Lower leg skin (tissue), 4 donors: ENCODE data around the gene SCEL. TPM values are rescaled to one million over a fixed set of nuclear protein-coding genes. Genes with fewer than 3 reads are reported as not detected.
"Not testable (repeated sequence)": the region's sequence is repeated elsewhere in the genome, so short reads cannot be mapped to it uniquely, and the experiment has no call there.

Experiments
- DNase-seq, 2 donors: peaks; one replicate each; pipeline ENCODE4 v3.0.0-alpha.2; 2019; ENCODE audit warnings: low spot score in 2 of 2
- H3K4me3 ChIP-seq: fragments of 200-600 bp; sonication (generic); 2 replicates; pipeline ENCODE4 v1.5.1; 2017; ENCODE audit warnings: mild to moderate bottlenecking, low read depth; ENCODE audit not compliant: poor library complexity, severe bottlenecking
- CTCF ChIP-seq, 3 donors: fragments of 450-650 bp; IDR thresholded peaks; one replicate each; pipeline ENCODE4 v1.5.1; 2016; ENCODE audit warnings: antibody characterized with exemption in 3 of 3, mild to moderate bottlenecking in 3 of 3, moderate library complexity in 2 of 3
- POLR2A ChIP-seq, 2 donors: fragments of 450-650 bp; IDR thresholded peaks; one replicate each; pipeline ENCODE4 v1.6.1; 2016 to 2017; ENCODE audit warnings: antibody characterized with exemption in 2 of 2, mild to moderate bottlenecking in 1 of 2, moderate library complexity in 1 of 2
- WGBS, 2 donors: methylation state at CpG; one replicate each; pipeline ENCODE4 v1.1.5; 2018; 5-methylcytosine and 5-hydroxymethylcytosine counted together
- intact Hi-C: fragments of 100-400 bp; cut with DNase I; formaldehyde crosslinking; loops from one replicate; pipeline ENCODE4 v1.15.0; 2023; ENCODE audit warnings: low total_unique reads
- total RNA-seq, 4 donors: library from RNA; depleted of rRNA; stranded (reverse); fragments of >200 nt; gene quantifications; one replicate each; pipeline ENCODE4 v1.1.0, GENCODE V29; 2016

Gene SCEL
- total RNA-seq, 4 donors from 2014 or later: 298 to 628 (median 352) TPM

- DNase-seq: no peak
- intact Hi-C loops: no loop called here
- no peak overlapping the region for H3K4me3 ChIP-seq
- TF ChIP-seq CTCF (IDR thresholded peaks at IDR 0.05) (no peak), POLR2A (IDR thresholded peaks at IDR 0.05) (no peak)
Observed at GRCh38 chr13:77650409-77650808, 114.9 kb downstream of the SCEL start.

GRCh38 chr13:77653301-77653700, 117.8 kb downstream of the SCEL start:
- no peak for DNase-seq
- TF ChIP-seq POLR2A (IDR thresholded peaks at IDR 0.05) (no peak), CTCF (IDR thresholded peaks at IDR 0.05) (no peak)
- no peak overlapping the region for H3K4me3 ChIP-seq
- intact Hi-C loops: no loop called here
- 75 to 90% methylated on average over 2 of the region's 2 CpGs for WGBS, 2 donors

GRCh38 chr13:77660016-77660415, 124.5 kb downstream of the SCEL start:
- 90 to 91% methylated on average over 17 to 21 of the region's 23 CpGs for WGBS, 2 donors
- DNase-seq, H3K4me3 ChIP-seq, intact Hi-C loops: not testable (repeated sequence)

- no peak for TF ChIP-seq CTCF (IDR thresholded peaks at IDR 0.05)
- no peak for TF ChIP-seq POLR2A (IDR thresholded peaks at IDR 0.05)
- no peak overlapping the region for H3K4me3 ChIP-seq
- no peak for DNase-seq
- WGBS, 2 donors: 79 to 81% methylated on average over 6 to 12 of the region's 15 CpGs
- intact Hi-C loops: no loop called here
Observed at GRCh38 chr13:77660841-77661250, 125.3 kb downstream of the SCEL start.

GRCh38 chr13:77662301-77662700, 126.8 kb downstream of the SCEL start:
- intact Hi-C loops: not testable (repeated sequence)

GRCh38 chr13:77662831-77663230, 127.3 kb downstream of the SCEL start:
- intact Hi-C loops, DNase-seq, H3K4me3 ChIP-seq: not testable (repeated sequence)
- 100% methylated on average over 3 of the region's 15 CpGs; no CpG with 5 or more reads in 1 of the 2 donors for WGBS, 2 donors

More at GRCh38 chr13:77662301-77662700, 126.8 kb downstream of the SCEL start:
- not testable (repeated sequence) for DNase-seq, H3K4me3 ChIP-seq
- 86 to 92% methylated on average over 16 of the region's 16 CpGs for WGBS, 2 donors

GRCh38 chr13:77674852-77675251, 139.3 kb downstream of the SCEL start:
- no peak for DNase-seq
- no peak overlapping the region for H3K4me3 ChIP-seq
- intact Hi-C loops: no loop called here
- no peak for TF ChIP-seq CTCF (IDR thresholded peaks at IDR 0.05)
- TF ChIP-seq POLR2A (IDR thresholded peaks at IDR 0.05): no peak
